Caco-2 (cell line): Measurements from ENCODE around the gene C2orf49. TPM values are rescaled to one million over a fixed set of nuclear protein-coding genes. Genes with fewer than 3 reads are reported as not detected.

Experiments
- BruUV-seq: library from RNA; stranded (reverse); fragments of 400-500 nt; replicated peaks from 2 replicates; lab custom pipeline; 2021; lab: Mats Ljungman, UMichigan
- CTCF ChIA-PET: fragments of 300-600 bp; sonication (Branson Sonifier 250); formaldehyde crosslinking; loops from one replicate; lab custom pipeline; 2022; ENCODE audit warnings: antibody characterized with exemption; lab: Charles Lee
- POLR2A ChIA-PET: fragments of 300-600 bp; sonication (Branson Sonifier 250); formaldehyde crosslinking; loops from one replicate; lab custom pipeline; 2022; ENCODE audit warnings: antibody characterized with exemption; lab: Charles Lee
- DNase-seq, 2 experiments: peaks; one replicate each; pipeline versions ENCODE4 v3.0.0 to v3.0.0-alpha.2; 2020 to 2022
- H3K27me3 ChIP-seq: replicated peaks from 2 replicates; pipeline ENCODE4 v1.6.0; 2011; ENCODE audit warnings: low read length; ENCODE audit not compliant: control insufficient read depth, insufficient read depth
- H3K36me3 ChIP-seq: 2 replicates; pipeline ENCODE4 v1.5.1; 2011; ENCODE audit warnings: low read length; ENCODE audit not compliant: control insufficient read depth, insufficient read depth
- H3K4me1 ChIP-seq: fragments of 250-450 bp; sonication (Bioruptor Pico); 2 replicates; pipeline ENCODE4 v1.5.1; 2020; ENCODE audit warnings: mild to moderate bottlenecking
- H3K4me3 ChIP-seq: 2 replicates; pipeline ENCODE4 v1.5.1; 2011; ENCODE audit warnings: low read depth, mild to moderate bottlenecking, control low read depth, low read length
- H3K9me3 ChIP-seq: fragments of 250-450 bp; sonication (Bioruptor Pico); 2 replicates; pipeline ENCODE4 v1.5.1; 2020; ENCODE audit warnings: mild to moderate bottlenecking, moderate library complexity
- H3K27ac Mint-ChIP-seq: one replicate; pipeline ENCODE4 v1.8.0; 2022; ENCODE audit warnings: mixed read lengths; ENCODE audit not compliant: unreplicated experiment
- H3K27me3 Mint-ChIP-seq: one replicate; pipeline ENCODE4 v1.8.0; 2022; ENCODE audit warnings: mixed read lengths; ENCODE audit not compliant: insufficient read depth, unreplicated experiment
- H3K36me3 Mint-ChIP-seq: one replicate; pipeline ENCODE4 v1.8.0; 2022; ENCODE audit warnings: mild to moderate bottlenecking, mixed read lengths; ENCODE audit not compliant: insufficient read depth, unreplicated experiment
- H3K4me1 Mint-ChIP-seq: one replicate; pipeline ENCODE4 v1.8.0; 2022; ENCODE audit warnings: low read depth, mixed read lengths; ENCODE audit not compliant: unreplicated experiment
- H3K4me3 Mint-ChIP-seq: one replicate; pipeline ENCODE4 v1.8.0; 2022; ENCODE audit warnings: mild to moderate bottlenecking, moderate library complexity, mixed read lengths; ENCODE audit not compliant: unreplicated experiment
- H3K9me3 Mint-ChIP-seq: one replicate; pipeline ENCODE4 v1.8.0; 2022; ENCODE audit warnings: mixed read lengths; ENCODE audit not compliant: unreplicated experiment
- CTCF ChIP-seq, 2 experiments: fragments of 200-600 bp in 1 of 2; IDR thresholded peaks; 1 replicate in 1 of 2; 2 replicates in 1 of 2; pipeline versions ENCODE4 v1.5.1 to v1.8.0; 2011 to 2022; ENCODE audit warnings: antibody characterized with exemption in 1 of 2, control low read depth in 1 of 2, inconsistent platforms in 1 of 2, low read depth in 1 of 2, low read length in 1 of 2, mild to moderate bottlenecking in 1 of 2, moderate library complexity in 1 of 2; ENCODE audit not compliant: insufficient read depth in 1 of 2, severe bottlenecking in 1 of 2, unreplicated experiment in 1 of 2
- intact Hi-C: fragments of 100-400 bp; cut with micrococcal nuclease; formaldehyde crosslinking; loops from one replicate; pipeline ENCODE4 v1.10.0; 2022; ENCODE audit not compliant: unreplicated experiment
- total RNA-seq: library from RNA; stranded (reverse); gene quantifications from 2 replicates; pipeline ENCODE4 v1.2.3, GENCODE V29; 2022

C2orf49 gene
- total RNA-seq, 1 experiment from 2014 or later = 24.8 TPM

GRCh38 chr2:105379741-105380186 is 42.4 kb downstream of the C2orf49 start:
- Mint-ChIP-seq H3K4me1 (peaks cover 27% of the 10 kb centered on the region), H3K27me3 (no peaks in the 10 kb centered on the region), H3K36me3 (peaks cover 71% of the 10 kb centered on the region), H3K4me3 (peak overlapping the region; percentile 12), H3K27ac (peak overlapping the region; percentile 51), H3K9me3 (no peaks in the 10 kb centered on the region)
- no peak overlapping the region for H3K4me3 ChIP-seq
- H3K36me3 ChIP-seq = no peaks in the 10 kb centered on the region
- H3K27me3 ChIP-seq = no peaks in the 10 kb centered on the region
- CTCF ChIA-PET = no interaction called here
- DNase-seq = no peak
- POLR2A ChIA-PET = no interaction called here
- no peaks in the 10 kb centered on the region for H3K9me3 ChIP-seq
- TF ChIP-seq CTCF (IDR thresholded peaks at IDR 0.05; ENCODE audit: insufficient read depth in 1 of 2, low read depth in 1 of 2, low read length in 1 of 2, severe bottlenecking in 1 of 2, unreplicated experiment in 1 of 2) = no peak
- BruUV-seq = no TSS peak
- H3K4me1 ChIP-seq = peaks cover 46% of the 10 kb centered on the region
- intact Hi-C loops = loop anchor here (2.0 kb wide), 1 partner anchor 19 kb away; the partner anchor contains the start of gene FHL2

GRCh38 chr2:105380432-105381100 is 43.2 kb downstream of the C2orf49 start:
- Histone ChIP-seq H3K36me3 (no peaks in the 10 kb centered on the region), H3K27me3 (no peaks in the 10 kb centered on the region), H3K4me1 (peaks cover 40% of the 10 kb centered on the region), H3K9me3 (no peaks in the 10 kb centered on the region), H3K4me3 (no peak overlapping the region)
- no peak for TF ChIP-seq CTCF (IDR thresholded peaks at IDR 0.05; ENCODE audit: insufficient read depth in 1 of 2, low read depth in 1 of 2, low read length in 1 of 2, severe bottlenecking in 1 of 2, unreplicated experiment in 1 of 2)
- peak overlapping the region; percentile 60 for H3K27ac Mint-ChIP-seq
- ChIA-PET CTCF (no interaction called here), POLR2A (no interaction called here)
- H3K9me3 Mint-ChIP-seq = no peaks in the 10 kb centered on the region
- BruUV-seq = no TSS peak
- H3K4me3 Mint-ChIP-seq = no peak overlapping the region
- H3K36me3 Mint-ChIP-seq = peaks cover 72% of the 10 kb centered on the region
- no peaks in the 10 kb centered on the region for H3K27me3 Mint-ChIP-seq
- intact Hi-C loops = no loop called here
- peaks cover 27% of the 10 kb centered on the region for H3K4me1 Mint-ChIP-seq
- no peak for DNase-seq

- intact Hi-C loops = no loop called here
- no peaks in the 10 kb centered on the region for H3K9me3 ChIP-seq
- no peak for DNase-seq
- no peaks in the 10 kb centered on the region for H3K9me3 Mint-ChIP-seq
- no peak overlapping the region for H3K27ac Mint-ChIP-seq
- H3K4me3 Mint-ChIP-seq = no peak overlapping the region
- no peaks in the 10 kb centered on the region for H3K27me3 ChIP-seq
- CTCF ChIA-PET = no interaction called here
- peaks cover 34% of the 10 kb centered on the region for H3K4me1 ChIP-seq
- BruUV-seq = no TSS peak
- peaks cover 27% of the 10 kb centered on the region for H3K4me1 Mint-ChIP-seq
- no peaks in the 10 kb centered on the region for H3K27me3 Mint-ChIP-seq
- TF ChIP-seq CTCF (IDR thresholded peaks at IDR 0.05; ENCODE audit: insufficient read depth in 1 of 2, low read depth in 1 of 2, low read length in 1 of 2, severe bottlenecking in 1 of 2, unreplicated experiment in 1 of 2) = no peak
- POLR2A ChIA-PET = no interaction called here
- peaks cover 72% of the 10 kb centered on the region for H3K36me3 Mint-ChIP-seq
- H3K4me3 ChIP-seq = no peak overlapping the region
- no peaks in the 10 kb centered on the region for H3K36me3 ChIP-seq
Observed at GRCh38 chr2:105381101-105381668, 43.8 kb downstream of the C2orf49 start.
